ENCODE results near the gene NAIF1.

NAIF1 gene

GRCh38 chr9:128096616-128097536 is 29.8 kb upstream of the NAIF1 start:
- Mint-ChIP-seq H3K4me1 (ENCODE audit: low read depth) (peaks cover 81% of the 10 kb centered on the region), H3K9me3 (no peaks in the 10 kb centered on the region), H3K27ac (peak overlapping the region; percentile 65), H3K36me3 (ENCODE audit: low read depth) (peaks cover 28% of the 10 kb centered on the region), H3K27me3 (no peaks in the 10 kb centered on the region), H3K4me3 (no peak overlapping the region)

- Mint-ChIP-seq H3K4me1 (ENCODE audit: low read depth) (peaks cover 88% of the 10 kb centered on the region), H3K27ac (peak overlapping the region; percentile 93)
Observed at GRCh38 chr9:128094950-128095544, 27.9 kb upstream of the NAIF1 start.

GRCh38 chr9:128094166-128094949 is 27.2 kb upstream of the NAIF1 start:
- peak overlapping the region; percentile 68 for H3K4me3 Mint-ChIP-seq
- H3K27ac Mint-ChIP-seq: peak overlapping the region; percentile 93
- peaks cover 88% of the 10 kb centered on the region for H3K4me1 Mint-ChIP-seq (ENCODE audit: low read depth)
- H3K27me3 Mint-ChIP-seq: no peaks in the 10 kb centered on the region
- H3K36me3 Mint-ChIP-seq (ENCODE audit: low read depth): peaks cover 28% of the 10 kb centered on the region
- no peaks in the 10 kb centered on the region for H3K9me3 Mint-ChIP-seq

More at GRCh38 chr9:128094950-128095544, 27.9 kb upstream of the NAIF1 start:
- no peaks in the 10 kb centered on the region for H3K27me3 Mint-ChIP-seq
- H3K36me3 Mint-ChIP-seq (ENCODE audit: low read depth): peaks cover 22% of the 10 kb centered on the region
- no peaks in the 10 kb centered on the region for H3K9me3 Mint-ChIP-seq
- H3K4me3 Mint-ChIP-seq: peak overlapping the region; percentile 21

- Mint-ChIP-seq H3K27ac (peak overlapping the region; percentile 93), H3K4me3 (no peak overlapping the region), H3K27me3 (no peaks in the 10 kb centered on the region), H3K9me3 (no peaks in the 10 kb centered on the region), H3K4me1 (ENCODE audit: low read depth) (peaks cover 84% of the 10 kb centered on the region), H3K36me3 (ENCODE audit: low read depth) (peaks cover 28% of the 10 kb centered on the region)
Observed at GRCh38 chr9:128093011-128093410, 25.9 kb upstream of the NAIF1 start.

GRCh38 chr9:128092199-128092977 is 25.3 kb upstream of the NAIF1 start:
- Mint-ChIP-seq H3K27ac (peak overlapping the region; percentile 93), H3K27me3 (no peaks in the 10 kb centered on the region), H3K4me1 (ENCODE audit: low read depth) (peaks cover 84% of the 10 kb centered on the region), H3K4me3 (peak overlapping the region; percentile 42), H3K36me3 (ENCODE audit: low read depth) (peaks cover 30% of the 10 kb centered on the region), H3K9me3 (no peaks in the 10 kb centered on the region)

- H3K4me3 Mint-ChIP-seq: peak overlapping the region; percentile 42
- peaks cover 78% of the 10 kb centered on the region for H3K4me1 Mint-ChIP-seq (ENCODE audit: low read depth)
- H3K36me3 Mint-ChIP-seq (ENCODE audit: low read depth): peaks cover 28% of the 10 kb centered on the region
- H3K27me3 Mint-ChIP-seq: no peaks in the 10 kb centered on the region
- peak overlapping the region; percentile 66 for H3K27ac Mint-ChIP-seq
- H3K9me3 Mint-ChIP-seq: no peaks in the 10 kb centered on the region
Observed at GRCh38 chr9:128091571-128091970, 24.5 kb upstream of the NAIF1 start.

- no peak overlapping the region for H3K4me3 Mint-ChIP-seq
- H3K4me1 Mint-ChIP-seq (ENCODE audit: low read depth): peaks cover 75% of the 10 kb centered on the region
- no peaks in the 10 kb centered on the region for H3K9me3 Mint-ChIP-seq
- H3K36me3 Mint-ChIP-seq (ENCODE audit: low read depth): peaks cover 26% of the 10 kb centered on the region
- no peaks in the 10 kb centered on the region for H3K27me3 Mint-ChIP-seq
- H3K27ac Mint-ChIP-seq: no peak overlapping the region
Observed at GRCh38 chr9:128091144-128091543, 24.0 kb upstream of the NAIF1 start.

- H3K9me3 Mint-ChIP-seq: no peaks in the 10 kb centered on the region
- peaks cover 33% of the 10 kb centered on the region for H3K36me3 Mint-ChIP-seq (ENCODE audit: low read depth)
- H3K4me3 Mint-ChIP-seq: no peak overlapping the region
- peaks cover 70% of the 10 kb centered on the region for H3K4me1 Mint-ChIP-seq (ENCODE audit: low read depth)
- no peaks in the 10 kb centered on the region for H3K27me3 Mint-ChIP-seq
- peak overlapping the region; percentile 61 for H3K27ac Mint-ChIP-seq
Observed at GRCh38 chr9:128089299-128089698, 22.2 kb upstream of the NAIF1 start.

- H3K4me1 Mint-ChIP-seq (ENCODE audit: low read depth): peaks cover 69% of the 10 kb centered on the region
- H3K27me3 Mint-ChIP-seq: no peaks in the 10 kb centered on the region
- H3K36me3 Mint-ChIP-seq (ENCODE audit: low read depth): peaks cover 32% of the 10 kb centered on the region
- no peaks in the 10 kb centered on the region for H3K9me3 Mint-ChIP-seq
- H3K27ac Mint-ChIP-seq: peak overlapping the region; percentile 45
- no peak overlapping the region for H3K4me3 Mint-ChIP-seq
Observed at GRCh38 chr9:128088253-128088945, 21.3 kb upstream of the NAIF1 start.

- H3K9me3 Mint-ChIP-seq: no peaks in the 10 kb centered on the region
- H3K27ac Mint-ChIP-seq: no peak overlapping the region
- no peaks in the 10 kb centered on the region for H3K27me3 Mint-ChIP-seq
- H3K4me3 Mint-ChIP-seq: no peak overlapping the region
- peaks cover 66% of the 10 kb centered on the region for H3K4me1 Mint-ChIP-seq (ENCODE audit: low read depth)
- H3K36me3 Mint-ChIP-seq (ENCODE audit: low read depth): peaks cover 26% of the 10 kb centered on the region
Observed at GRCh38 chr9:128087262-128087661, 20.1 kb upstream of the NAIF1 start.

GRCh38 chr9:128085943-128086342 is 18.8 kb upstream of the NAIF1 start:
- H3K4me3 Mint-ChIP-seq: no peak overlapping the region
- H3K27ac Mint-ChIP-seq: no peak overlapping the region
- peaks cover 28% of the 10 kb centered on the region for H3K36me3 Mint-ChIP-seq (ENCODE audit: low read depth)
- no peaks in the 10 kb centered on the region for H3K27me3 Mint-ChIP-seq
- no peaks in the 10 kb centered on the region for H3K9me3 Mint-ChIP-seq
- H3K4me1 Mint-ChIP-seq (ENCODE audit: low read depth): peaks cover 64% of the 10 kb centered on the region

GRCh38 chr9:128084746-128085145 is 17.6 kb upstream of the NAIF1 start:
- H3K9me3 Mint-ChIP-seq: no peaks in the 10 kb centered on the region
- peaks cover 59% of the 10 kb centered on the region for H3K4me1 Mint-ChIP-seq (ENCODE audit: low read depth)
- H3K27me3 Mint-ChIP-seq: no peaks in the 10 kb centered on the region
- no peak overlapping the region for H3K4me3 Mint-ChIP-seq
- H3K27ac Mint-ChIP-seq: no peak overlapping the region
- H3K36me3 Mint-ChIP-seq (ENCODE audit: low read depth): peaks cover 27% of the 10 kb centered on the region

GRCh38 chr9:128082151-128082550 is 15.0 kb upstream of the NAIF1 start:
- peak overlapping the region; percentile 72 for H3K27ac Mint-ChIP-seq
- H3K27me3 Mint-ChIP-seq: no peaks in the 10 kb centered on the region
- H3K4me3 Mint-ChIP-seq: no peak overlapping the region
- peaks cover 61% of the 10 kb centered on the region for H3K4me1 Mint-ChIP-seq (ENCODE audit: low read depth)
- H3K36me3 Mint-ChIP-seq (ENCODE audit: low read depth): peaks cover 36% of the 10 kb centered on the region
- H3K9me3 Mint-ChIP-seq: no peaks in the 10 kb centered on the region

GRCh38 chr9:128081056-128081455 is 13.9 kb upstream of the NAIF1 start:
- no peaks in the 10 kb centered on the region for H3K9me3 Mint-ChIP-seq
- peaks cover 66% of the 10 kb centered on the region for H3K4me1 Mint-ChIP-seq (ENCODE audit: low read depth)
- no peaks in the 10 kb centered on the region for H3K27me3 Mint-ChIP-seq
- H3K27ac Mint-ChIP-seq: peak overlapping the region; percentile 13
- H3K36me3 Mint-ChIP-seq (ENCODE audit: low read depth): peaks cover 41% of the 10 kb centered on the region
- H3K4me3 Mint-ChIP-seq: no peak overlapping the region
